SK-N-SH (cell line): ENCODE measurements around the gene CCSER1. TPM values are rescaled to one million over a fixed set of nuclear protein-coding genes. Genes with fewer than 3 reads are reported as not detected.

Source experiments
- CTCF ChIA-PET: fragments of 300-600, 350-600 bp; formaldehyde crosslinking; extraction: SDS; loops from one replicate; lab custom pipeline; 2021; lab: Yijun Ruan, JAX
- POLR2A ChIA-PET: fragments of 350-600 bp; sonication (Branson Sonifier 250); formaldehyde crosslinking; extraction: SDS; loops from one replicate; lab custom pipeline; 2020; ENCODE audit warnings: antibody characterized with exemption, inconsistent platforms; lab: Yijun Ruan, JAX
- DNase-seq: peaks from one replicate; pipeline ENCODE4 v3.0.0; 2012
- H2AFZ ChIP-seq: fragments of 200-600 bp; sonication (generic); 2 replicates; pipeline ENCODE4 v1.8.1; 2016; ENCODE audit warnings: antibody characterized with exemption, mild to moderate bottlenecking, low read depth
- H3F3A ChIP-seq: fragments of 200-600 bp; sonication (generic); replicated peaks from 2 replicates; pipeline ENCODE3; 2016; ENCODE audit warnings: antibody characterized with exemption, mild to moderate bottlenecking; ENCODE audit not compliant: insufficient read depth
- H3K27ac ChIP-seq, 2 experiments: fragments of 200-500 bp in 1 of 2; fragments of 200-600 bp in 1 of 2; sonication (Bioruptor generic) in 1 of 2; sonication (generic), shearing (Covaris generic) in 1 of 2; 2 replicates each; pipeline versions ENCODE4 v1.5.1 to v1.6.1; 2014 to 2016; ENCODE audit warnings: low read depth in 2 of 2, inconsistent platforms in 1 of 2, low read length in 1 of 2, mild to moderate bottlenecking in 1 of 2, mixed read lengths in 1 of 2
- H3K27me3 ChIP-seq: fragments of 200-600 bp; sonication (generic), shearing (Covaris generic); 2 replicates; pipeline ENCODE4 v1.6.1; 2016; ENCODE audit warnings: mixed run types; ENCODE audit not compliant: insufficient read depth
- H3K36me3 ChIP-seq, 2 experiments: fragments of 200-500 bp in 1 of 2; fragments of 200-600 bp in 1 of 2; sonication (Bioruptor generic) in 1 of 2; sonication (generic) in 1 of 2; replicated peaks in 1 of 2; 2 replicates each; pipeline versions ENCODE3 to v1.5.1; 2014 to 2016; ENCODE audit warnings: low read length in 1 of 2, mild to moderate bottlenecking in 1 of 2; ENCODE audit not compliant: insufficient read depth in 2 of 2, control insufficient read depth in 1 of 2
- H3K4me1 ChIP-seq, 2 experiments: fragments of 200-500 bp in 1 of 2; fragments of 200-600 bp in 1 of 2; sonication (Bioruptor generic) in 1 of 2; sonication (generic), shearing (Covaris generic) in 1 of 2; 2 replicates each; pipeline versions ENCODE4 v1.5.1 to v1.6.1; 2014 to 2016; ENCODE audit warnings: low read depth in 1 of 2, low read length in 1 of 2, mixed run types in 1 of 2; ENCODE audit not compliant: insufficient read depth in 2 of 2, control insufficient read depth in 1 of 2
- H3K4me2 ChIP-seq: fragments of 200-600 bp; sonication (generic), shearing (Covaris generic); 2 replicates; pipeline ENCODE4 v1.6.1; 2017; ENCODE audit warnings: mixed run types
- H3K4me3 ChIP-seq, 2 experiments: fragments of 200-500 bp in 1 of 2; fragments of 200-600 bp in 1 of 2; sonication (Bioruptor generic) in 1 of 2; sonication (generic), shearing (Covaris generic) in 1 of 2; 2 replicates each; pipeline versions ENCODE4 v1.5.1 to v1.8.1; 2014 to 2016; ENCODE audit warnings: low read depth in 2 of 2, inconsistent platforms in 1 of 2, low read length in 1 of 2, mild to moderate bottlenecking in 1 of 2, mixed read lengths in 1 of 2, moderate library complexity in 1 of 2
- H3K79me2 ChIP-seq: fragments of 200-600 bp; sonication (generic); 2 replicates; pipeline ENCODE4 v1.8.1; 2017; ENCODE audit warnings: mild to moderate bottlenecking; ENCODE audit not compliant: insufficient read depth
- H3K9ac ChIP-seq: fragments of 200-600 bp; sonication (generic); 2 replicates; pipeline ENCODE4 v1.6.1; 2017; ENCODE audit warnings: mixed run types
- H3K9me2 ChIP-seq: fragments of 200-600 bp; sonication (generic); 2 replicates; pipeline ENCODE4 v1.6.1; 2017; ENCODE audit warnings: mixed run types
- H3K9me3 ChIP-seq: fragments of 200-600 bp; sonication (generic); 2 replicates; pipeline ENCODE4 v1.6.1; 2017; ENCODE audit warnings: mixed run types, mild to moderate bottlenecking, moderate library complexity
- H4K20me1 ChIP-seq: fragments of 200-600 bp; sonication (generic); 2 replicates; pipeline ENCODE4 v1.6.1; 2017; ENCODE audit warnings: mild to moderate bottlenecking, mixed run types; ENCODE audit not compliant: insufficient read depth
- CHD2 ChIP-seq: fragments of 150-350 bp; IDR thresholded peaks from 2 replicates; pipeline ENCODE4 v1.6.1; 2018; ENCODE audit warnings: low read length; ENCODE audit not compliant: partially characterized antibody
- EP300 ChIP-seq, 2 experiments: IDR thresholded peaks; 2 replicates each; pipeline versions ENCODE4 v1.4.0 to v1.6.1; 2012; ENCODE audit warnings: borderline replicate concordance in 1 of 2, low read depth in 1 of 2, low read length in 1 of 2
- EZH2phosphoT487 ChIP-seq: fragments of 200-600 bp; sonication (generic); IDR thresholded peaks from 2 replicates; pipeline ENCODE4 v1.6.1; 2017; ENCODE audit warnings: low read depth, mixed run types, mild to moderate bottlenecking, antibody characterized with exemption, moderate library complexity, borderline replicate concordance
- FOSL2 ChIP-seq: IDR thresholded peaks from 2 replicates; pipeline ENCODE4 v1.4.0; 2012; ENCODE audit warnings: low read depth, mild to moderate bottlenecking, moderate library complexity, borderline replicate concordance
- FOXJ3 ChIP-seq: sonication (generic); formaldehyde crosslinking; IDR thresholded peaks from 2 replicates; pipeline ENCODE4 v1.5.1; 2020; ENCODE audit warnings: mild to moderate bottlenecking, missing genetic modification reagents
- FOXM1 ChIP-seq: IDR thresholded peaks from 2 replicates; pipeline ENCODE4 v1.4.0; 2012; ENCODE audit warnings: low read depth, mild to moderate bottlenecking
- GABPA ChIP-seq: IDR thresholded peaks from 2 replicates; pipeline ENCODE4 v1.4.0; 2012; ENCODE audit warnings: low read depth, mild to moderate bottlenecking
- GATA2 ChIP-seq: sonication (generic); formaldehyde crosslinking; IDR thresholded peaks from 2 replicates; pipeline ENCODE4 v1.5.0; 2020; ENCODE audit warnings: mild to moderate bottlenecking, missing genetic modification reagents
- JUND ChIP-seq: IDR thresholded peaks from 2 replicates; pipeline ENCODE4 v1.4.0; 2012
- MXI1 ChIP-seq: IDR thresholded peaks from 2 replicates; pipeline ENCODE4 v1.6.1; 2012; ENCODE audit warnings: mild to moderate bottlenecking, low read depth, low read length, improper control_type of control experiment
- NRF1 ChIP-seq: IDR thresholded peaks from 2 replicates; pipeline ENCODE4 v1.6.1; 2012; ENCODE audit warnings: low read depth, mild to moderate bottlenecking, low read length
- RAD21 ChIP-seq: IDR thresholded peaks from 2 replicates; pipeline ENCODE4 v1.6.1; 2012; ENCODE audit warnings: mild to moderate bottlenecking, low read length
- RCOR1 ChIP-seq: fragments of 150-350 bp; IDR thresholded peaks from 2 replicates; pipeline ENCODE4 v1.6.1; 2017; ENCODE audit warnings: antibody characterized with exemption, low read length
- RFX5 ChIP-seq: IDR thresholded peaks from 2 replicates; pipeline ENCODE4 v1.6.1; 2012; ENCODE audit warnings: mild to moderate bottlenecking, improper control_type of control experiment, low read length
- SMC3 ChIP-seq: IDR thresholded peaks from 2 replicates; pipeline ENCODE4 v1.6.1; 2012; ENCODE audit warnings: low read depth, low read length, improper control_type of control experiment
- TEAD4 ChIP-seq: IDR thresholded peaks from 2 replicates; pipeline ENCODE4 v1.4.0; 2012; ENCODE audit warnings: mild to moderate bottlenecking, borderline replicate concordance; ENCODE audit not compliant: insufficient read depth
- WGBS: methylation state at CpG from one replicate; pipeline ENCODE4 v1.1.6; 2017; ENCODE audit warnings: low lambda C conversion rate; 5-methylcytosine and 5-hydroxymethylcytosine counted together
- polyA plus RNA-seq, 3 experiments: library from polyadenylated mRNA; depleted of rRNA; stranded (reverse); fragments of >200 nt; gene quantifications; 2 replicates each; pipeline ENCODE4 v1.2.3, GENCODE V29; 2012
- TF ChIP-seq, protein P1 (sequence below): IDR thresholded peaks from 2 replicates; pipeline ENCODE4 v1.4.0; 2012; ENCODE audit warnings: low read depth
- TF ChIP-seq, protein P2 (sequence below): fragments of 150-350 bp; IDR thresholded peaks from 2 replicates; pipeline ENCODE4 v1.6.1; 2016; ENCODE audit warnings: mild to moderate bottlenecking, low read depth, low read length
- TF ChIP-seq, protein P3 (sequence below): IDR thresholded peaks from 2 replicates; pipeline ENCODE4 v1.4.0; 2012; ENCODE audit warnings: low read depth, borderline replicate concordance

CCSER1 gene
- polyA plus RNA-seq, 1 of the 3 experiments (the other 2 are of a cell fraction) = 0.05 TPM

GRCh38 chr4:91285487-91285886 lies 1158.3 kb downstream of the CCSER1 start:
- 45% methylated on average over 2 of the region's 2 CpGs for WGBS
- H3K36me3 ChIP-seq = no peaks in the 10 kb centered on the region
- H3K79me2 ChIP-seq = no peaks in the 10 kb centered on the region
- CTCF ChIA-PET = no interaction called here
- H3K4me2 ChIP-seq = no peak overlapping the region
- H3K4me3 ChIP-seq = no peak overlapping the region
- TF ChIP-seq, protein P1, sequence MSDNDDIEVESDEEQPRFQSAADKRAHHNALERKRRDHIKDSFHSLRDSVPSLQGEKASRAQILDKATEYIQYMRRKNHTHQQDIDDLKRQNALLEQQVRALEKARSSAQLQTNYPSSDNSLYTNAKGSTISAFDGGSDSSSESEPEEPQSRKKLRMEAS = no peak
- TF ChIP-seq TEAD4 = no peak
- TF ChIP-seq FOXM1 = no peak
- no peak for TF ChIP-seq EP300 (IDR thresholded peaks at IDR 0.05; ENCODE audit: borderline replicate concordance in 1 of 2, low read depth in 1 of 2, low read length in 1 of 2)
- no peak for TF ChIP-seq SMC3
- TF ChIP-seq RCOR1 = no peak
- no peak for TF ChIP-seq GATA2 (CRISPR knock-in tag)
- TF ChIP-seq, protein P2, sequence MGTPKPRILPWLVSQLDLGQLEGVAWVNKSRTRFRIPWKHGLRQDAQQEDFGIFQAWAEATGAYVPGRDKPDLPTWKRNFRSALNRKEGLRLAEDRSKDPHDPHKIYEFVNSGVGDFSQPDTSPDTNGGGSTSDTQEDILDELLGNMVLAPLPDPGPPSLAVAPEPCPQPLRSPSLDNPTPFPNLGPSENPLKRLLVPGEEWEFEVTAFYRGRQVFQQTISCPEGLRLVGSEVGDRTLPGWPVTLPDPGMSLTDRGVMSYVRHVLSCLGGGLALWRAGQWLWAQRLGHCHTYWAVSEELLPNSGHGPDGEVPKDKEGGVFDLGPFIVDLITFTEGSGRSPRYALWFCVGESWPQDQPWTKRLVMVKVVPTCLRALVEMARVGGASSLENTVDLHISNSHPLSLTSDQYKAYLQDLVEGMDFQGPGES = no peak
- TF ChIP-seq JUND = no peak
- TF ChIP-seq RFX5 = no peak
- no peak for TF ChIP-seq CHD2
- TF ChIP-seq NRF1 = no peak
- no peak for TF ChIP-seq EZH2phosphoT487
- no peak for TF ChIP-seq GABPA
- TF ChIP-seq RAD21 = no peak
- no peak for TF ChIP-seq MXI1
- no peak for TF ChIP-seq FOSL2
- TF ChIP-seq, protein P3, sequence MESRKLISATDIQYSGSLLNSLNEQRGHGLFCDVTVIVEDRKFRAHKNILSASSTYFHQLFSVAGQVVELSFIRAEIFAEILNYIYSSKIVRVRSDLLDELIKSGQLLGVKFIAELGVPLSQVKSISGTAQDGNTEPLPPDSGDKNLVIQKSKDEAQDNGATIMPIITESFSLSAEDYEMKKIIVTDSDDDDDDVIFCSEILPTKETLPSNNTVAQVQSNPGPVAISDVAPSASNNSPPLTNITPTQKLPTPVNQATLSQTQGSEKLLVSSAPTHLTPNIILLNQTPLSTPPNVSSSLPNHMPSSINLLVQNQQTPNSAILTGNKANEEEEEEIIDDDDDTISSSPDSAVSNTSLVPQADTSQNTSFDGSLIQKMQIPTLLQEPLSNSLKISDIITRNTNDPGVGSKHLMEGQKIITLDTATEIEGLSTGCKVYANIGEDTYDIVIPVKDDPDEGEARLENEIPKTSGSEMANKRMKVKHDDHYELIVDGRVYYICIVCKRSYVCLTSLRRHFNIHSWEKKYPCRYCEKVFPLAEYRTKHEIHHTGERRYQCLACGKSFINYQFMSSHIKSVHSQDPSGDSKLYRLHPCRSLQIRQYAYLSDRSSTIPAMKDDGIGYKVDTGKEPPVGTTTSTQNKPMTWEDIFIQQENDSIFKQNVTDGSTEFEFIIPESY = no peak
- no peak for TF ChIP-seq FOXJ3 (CRISPR knock-in tag)
- no peak overlapping the region for H2AFZ ChIP-seq
- DNase-seq = no peak
- H3K4me1 ChIP-seq = peaks cover 0 to 4% of the 10 kb centered on the region in 2 experiments; a peak in 2 of 4 replicates
- no peak overlapping the region for H3K9ac ChIP-seq
- no peaks in the 10 kb centered on the region for H3F3A ChIP-seq
- no peak overlapping the region for H3K27ac ChIP-seq
- POLR2A ChIA-PET = no interaction called here
- no peaks in the 10 kb centered on the region for H3K9me2 ChIP-seq
- H4K20me1 ChIP-seq = no peaks in the 10 kb centered on the region
- no peaks in the 10 kb centered on the region for H3K27me3 ChIP-seq
- no peaks in the 10 kb centered on the region for H3K9me3 ChIP-seq
